GM18505 (cell line): Measurements from ENCODE around the gene MEF2D.

Source experiments
- ATAC-seq: cut with Tn5 transposase; IDR thresholded peaks from one replicate; pipeline ENCODE4 v1.9.1; 2021; ENCODE audit not compliant: unreplicated experiment
- POLR2A ChIP-seq: IDR thresholded peaks from 4 replicates; pipeline ENCODE4 v1.6.1; 2011; ENCODE audit warnings: borderline replicate concordance; ENCODE audit not compliant: insufficient read depth, insufficient read length; ENCODE audit errors: extremely low read depth

Gene MEF2D

DNA sequence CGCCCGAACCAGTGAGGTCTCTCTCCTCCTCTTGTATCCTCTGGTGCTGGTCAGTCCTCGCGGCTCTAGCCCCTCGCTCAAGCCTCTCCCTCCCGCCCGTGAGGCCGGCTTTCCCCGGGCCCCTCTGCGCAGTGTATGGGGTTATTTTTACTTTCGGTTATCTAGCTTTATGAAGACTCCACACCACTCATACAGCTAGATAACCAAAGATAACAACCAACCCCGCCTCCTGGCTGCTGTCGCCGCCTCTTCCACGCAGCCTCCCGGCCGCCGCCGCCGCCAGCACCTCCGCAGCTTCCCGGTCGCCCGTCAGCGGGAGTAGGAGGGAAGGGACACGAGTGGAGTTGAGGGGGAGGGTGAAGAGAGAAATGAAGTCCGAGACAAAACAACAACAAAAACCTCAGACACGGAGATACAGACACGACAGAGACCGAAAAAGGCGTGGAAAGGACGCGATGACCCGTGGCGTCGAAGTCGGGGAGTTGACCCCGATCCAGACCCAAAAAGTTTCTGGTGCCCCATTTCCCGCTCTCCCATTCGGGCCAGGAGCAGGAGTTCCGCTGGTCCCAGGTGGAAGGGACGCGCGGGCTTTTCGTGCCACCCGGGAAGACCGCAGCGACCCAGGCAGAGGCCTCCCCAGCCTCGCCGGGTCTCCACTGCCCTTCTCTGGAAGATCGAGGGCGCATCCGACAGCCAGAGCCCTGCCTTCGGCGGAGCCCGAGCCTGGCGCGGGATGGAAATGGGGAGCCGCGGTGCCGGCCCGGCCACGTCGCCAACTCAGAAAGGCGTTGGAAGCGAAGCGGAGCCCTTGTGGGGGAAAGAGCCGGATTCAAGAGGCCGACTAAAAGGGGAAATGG, 80.1 kb downstream of the MEF2D start:
- TF ChIP-seq POLR2A, result peak; percentile 35
- ATAC-seq, result no peak

DNA sequence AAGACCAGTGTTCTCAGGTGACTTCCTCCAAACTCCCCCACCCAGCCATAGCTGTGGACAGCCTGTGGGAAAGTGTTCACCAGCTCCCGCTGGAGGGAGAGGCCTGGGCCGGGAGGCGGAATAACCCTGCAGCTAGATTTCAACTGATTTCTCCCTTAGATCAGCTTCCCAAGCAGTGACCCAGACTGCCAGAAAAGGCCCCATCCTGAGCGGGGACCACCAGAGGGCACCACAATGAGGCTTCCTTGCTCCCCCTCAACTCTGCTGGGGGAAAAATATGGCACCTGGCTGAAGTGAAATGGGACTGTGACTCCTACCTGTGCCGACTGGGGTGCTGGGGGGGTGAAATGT, 80.7 kb downstream of the MEF2D start:
- no peak for ATAC-seq

DNA sequence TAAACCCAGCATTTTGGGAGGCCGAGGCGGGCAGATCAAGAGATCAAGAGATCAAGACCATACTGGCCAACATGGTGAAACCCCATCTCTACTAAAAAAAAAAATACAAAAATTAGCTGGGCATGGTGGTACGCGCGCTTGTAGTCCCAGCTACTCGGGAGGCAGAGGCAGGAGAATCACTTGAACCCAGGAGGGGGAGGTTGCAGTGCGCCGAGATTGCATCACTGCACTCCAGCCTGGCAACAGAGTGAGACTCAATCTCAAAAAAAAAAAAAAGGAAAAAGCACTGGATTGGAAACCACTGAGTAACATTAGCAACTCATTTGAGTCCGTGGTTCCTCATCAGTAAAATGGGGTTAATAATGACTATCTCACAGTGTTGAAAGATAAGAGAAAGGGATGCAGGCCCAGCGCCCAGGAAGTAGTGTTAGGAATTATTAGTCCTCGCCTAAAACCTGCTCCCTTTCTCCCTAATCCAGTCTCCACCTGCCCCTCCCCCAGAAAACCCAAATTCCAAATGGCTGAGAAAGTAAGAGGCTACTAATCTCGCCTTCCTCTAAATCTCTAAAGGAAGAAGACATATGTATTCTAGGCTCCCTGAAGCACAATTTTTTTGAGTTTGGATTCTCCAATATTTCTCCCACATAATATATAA, 82.0 kb downstream of the MEF2D start:
- no peak for ATAC-seq
- no peak for TF ChIP-seq POLR2A

More for the DNA sequence above, 80.7 kb downstream of the MEF2D start:
- TF ChIP-seq POLR2A, result no peak

DNA sequence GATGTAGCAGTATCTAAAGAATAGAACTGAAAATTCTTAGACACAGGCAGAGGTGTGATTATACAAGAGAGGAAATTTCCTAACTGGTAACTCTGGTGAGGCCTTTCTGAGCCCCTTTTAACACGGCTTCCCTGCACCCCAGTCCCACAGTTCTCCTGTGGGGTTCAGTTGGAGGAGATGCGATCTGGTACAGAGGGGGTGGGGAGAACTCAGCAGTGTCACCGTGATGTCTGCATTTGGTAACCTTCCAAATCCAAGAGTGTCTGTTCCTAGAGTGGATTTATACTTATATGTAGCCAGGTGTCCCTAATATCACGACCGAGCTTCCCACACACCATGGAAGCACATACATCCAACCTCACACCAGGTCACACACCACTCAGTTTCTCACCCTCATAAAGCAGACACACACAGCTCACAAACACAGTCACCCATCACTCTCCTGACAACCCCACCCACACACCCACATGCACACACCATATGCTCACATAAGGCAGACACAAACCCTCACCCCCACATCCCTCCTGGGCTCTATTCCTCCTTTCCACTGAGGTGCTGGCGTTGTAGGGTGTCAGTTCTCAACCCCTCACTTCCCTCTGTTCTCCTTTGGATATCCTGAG, 83.1 kb downstream of the MEF2D start:
- TF ChIP-seq POLR2A, result no peak
- ATAC-seq, result no peak

DNA sequence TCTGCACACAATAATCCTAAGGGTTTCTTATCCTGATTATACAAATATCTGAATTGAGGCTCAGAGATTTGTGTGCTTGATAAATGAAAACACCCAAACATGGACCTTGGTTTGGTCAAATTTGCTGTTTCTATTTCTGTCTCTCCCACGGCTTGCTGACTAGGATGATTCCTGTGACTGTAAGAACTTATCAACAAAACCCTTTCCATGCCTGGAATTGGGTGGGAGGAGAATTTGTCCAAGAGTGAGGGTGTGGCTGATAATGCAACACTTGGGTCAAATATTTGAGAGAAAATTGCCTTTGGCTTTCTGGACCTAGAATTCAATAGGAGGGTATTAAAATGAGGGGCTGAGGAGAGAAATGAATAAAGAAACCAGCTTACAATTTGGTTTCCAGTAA, 83.6 kb downstream of the MEF2D start:
- no peak for TF ChIP-seq POLR2A
- no peak for ATAC-seq

DNA sequence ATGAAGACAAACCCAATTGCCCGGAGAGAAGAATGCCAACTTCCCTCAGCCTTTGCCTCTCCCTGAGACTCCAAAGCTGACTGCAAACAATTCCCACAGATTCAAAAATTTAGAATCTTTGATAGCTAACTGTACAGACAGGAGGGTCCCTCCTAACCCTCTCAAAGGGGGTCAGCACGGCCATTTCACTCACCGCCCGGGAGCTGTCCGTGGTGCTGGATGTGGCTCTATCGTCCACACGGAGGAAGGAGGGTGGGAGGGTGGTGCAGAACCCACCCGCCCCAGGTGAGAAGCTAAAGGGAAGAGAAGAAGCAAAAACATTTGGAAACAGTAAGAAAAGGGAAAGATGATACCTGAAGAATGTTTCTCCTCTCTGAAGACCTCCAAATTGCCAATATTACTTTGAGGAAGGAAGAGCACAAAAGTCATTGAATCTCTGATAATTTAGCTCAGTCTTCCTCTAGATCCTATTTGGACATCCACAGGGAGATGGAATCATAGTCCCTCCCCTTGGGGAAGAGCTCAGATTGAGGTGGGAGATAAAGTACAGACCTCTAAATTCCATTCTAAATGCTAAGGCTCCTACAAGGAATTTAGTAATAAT, 86.0 kb downstream of the MEF2D start:
- no peak for ATAC-seq
- TF ChIP-seq POLR2A, result no peak
